Measurements from ENCODE around the gene HERC2. TPM values are rescaled to one million over a fixed set of nuclear protein-coding genes. Genes with fewer than 3 reads are reported as not detected.

Gene HERC2
- total and polyA plus RNA-seq, 4 donors, result 14.6 to 45.4 (median 26.6) TPM

GRCh38 chr15:28107111-28107903, 214.7 kb downstream of the HERC2 start (continued):
- TF ChIP-seq CTCF (IDR thresholded peaks at IDR 0.05; ENCODE audit: low read depth, low read length, missing input control), result no peak

DNA sequence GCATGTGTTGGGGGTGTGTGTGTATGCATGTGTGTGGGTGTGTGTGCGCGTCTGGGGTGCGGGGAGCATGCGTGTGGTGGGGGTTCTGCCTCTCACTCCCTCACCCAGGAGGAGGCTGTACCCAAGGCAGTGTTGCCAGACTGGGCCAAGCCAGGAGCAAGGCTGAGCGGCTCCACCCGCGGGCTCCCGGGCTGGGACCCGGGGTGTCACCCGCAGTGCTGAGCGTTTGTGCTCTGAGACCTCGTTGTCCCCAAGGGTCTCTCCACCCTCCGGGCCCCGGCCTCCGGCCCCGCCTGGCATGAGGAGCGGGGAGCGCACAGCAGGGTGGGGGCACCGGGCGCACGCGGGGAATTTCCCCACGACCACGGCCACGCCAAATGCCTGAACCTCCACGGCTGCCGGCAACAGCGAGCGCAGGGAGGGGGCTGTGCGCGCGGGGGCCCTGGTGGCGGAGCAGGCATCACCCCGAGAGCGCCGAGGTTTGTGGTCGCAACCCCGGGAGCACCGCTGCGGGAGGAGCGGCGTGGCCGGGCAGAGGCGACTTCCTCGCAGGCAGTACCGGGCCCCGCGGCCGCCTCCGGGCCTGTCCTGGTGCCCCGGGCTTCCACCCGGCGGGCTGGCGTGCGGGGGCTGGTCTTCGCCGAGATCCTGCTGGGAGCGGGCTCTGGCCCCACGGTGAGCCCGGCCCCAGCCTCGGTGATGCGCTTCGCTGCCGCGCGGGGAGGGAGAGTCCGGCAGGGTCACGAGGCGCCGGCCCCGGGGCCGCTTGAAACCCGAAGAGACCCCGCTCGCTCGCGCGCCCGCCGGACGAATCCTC, 215.5 kb downstream of the HERC2 start:
- H3K9me3 ChIP-seq (ENCODE audit: control insufficient read depth in 4 of 4, low read length in 3 of 4), result no peaks in the 10 kb centered on the region
- no peaks in the 10 kb centered on the region for H3K27me3 ChIP-seq (ENCODE audit: control insufficient read depth in 4 of 4, insufficient read depth in 4 of 4, low read length in 3 of 4)
- H3K27ac ChIP-seq (ENCODE audit: low read depth in 1 of 2, low read length in 2 of 2), result no peak overlapping the region
- peaks cover 2 to 6% (median 5%) of the 10 kb centered on the region in 4 donors for H3K36me3 ChIP-seq (ENCODE audit: control insufficient read depth in 4 of 4, insufficient read depth in 3 of 4, low read depth in 1 of 4, low read length in 3 of 4)
- H3K4me3 ChIP-seq (ENCODE audit: low read depth in 1 of 3, low read length in 3 of 3), result peak overlapping the region in 2 of 3 donors; percentile 56 to 57
- H3K9ac ChIP-seq (ENCODE audit: low read depth in 1 of 2, low read length in 2 of 2), result no peak overlapping the region
- TF ChIP-seq, protein P1, sequence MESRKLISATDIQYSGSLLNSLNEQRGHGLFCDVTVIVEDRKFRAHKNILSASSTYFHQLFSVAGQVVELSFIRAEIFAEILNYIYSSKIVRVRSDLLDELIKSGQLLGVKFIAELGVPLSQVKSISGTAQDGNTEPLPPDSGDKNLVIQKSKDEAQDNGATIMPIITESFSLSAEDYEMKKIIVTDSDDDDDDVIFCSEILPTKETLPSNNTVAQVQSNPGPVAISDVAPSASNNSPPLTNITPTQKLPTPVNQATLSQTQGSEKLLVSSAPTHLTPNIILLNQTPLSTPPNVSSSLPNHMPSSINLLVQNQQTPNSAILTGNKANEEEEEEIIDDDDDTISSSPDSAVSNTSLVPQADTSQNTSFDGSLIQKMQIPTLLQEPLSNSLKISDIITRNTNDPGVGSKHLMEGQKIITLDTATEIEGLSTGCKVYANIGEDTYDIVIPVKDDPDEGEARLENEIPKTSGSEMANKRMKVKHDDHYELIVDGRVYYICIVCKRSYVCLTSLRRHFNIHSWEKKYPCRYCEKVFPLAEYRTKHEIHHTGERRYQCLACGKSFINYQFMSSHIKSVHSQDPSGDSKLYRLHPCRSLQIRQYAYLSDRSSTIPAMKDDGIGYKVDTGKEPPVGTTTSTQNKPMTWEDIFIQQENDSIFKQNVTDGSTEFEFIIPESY (IDR thresholded peaks at IDR 0.05), result no peak
- DNase-seq (ENCODE audit: low spot score), result no peak
- WGBS, result 7% methylated on average over 81 of the region's 81 CpGs
- peaks cover 13 to 17% (median 15%) of the 10 kb centered on the region in 4 donors for H3K4me1 ChIP-seq (ENCODE audit: control insufficient read depth in 4 of 4, insufficient read depth in 4 of 4, low read length in 3 of 4)

GRCh38 chr15:28105793-28106192, 216.2 kb downstream of the HERC2 start:
- peaks cover 13 to 17% (median 15%) of the 10 kb centered on the region in 4 donors for H3K4me1 ChIP-seq (ENCODE audit: control insufficient read depth in 4 of 4, insufficient read depth in 4 of 4, low read length in 3 of 4)
- no peaks in the 10 kb centered on the region for H3K27me3 ChIP-seq (ENCODE audit: control insufficient read depth in 4 of 4, insufficient read depth in 4 of 4, low read length in 3 of 4)
- H3K27ac ChIP-seq (ENCODE audit: low read depth in 1 of 2, low read length in 2 of 2), result no peak overlapping the region
- no peak overlapping the region for H3K9ac ChIP-seq (ENCODE audit: low read depth in 1 of 2, low read length in 2 of 2)
- no peak for DNase-seq (ENCODE audit: low spot score)
- no peak overlapping the region for H3K4me3 ChIP-seq (ENCODE audit: low read depth in 1 of 3, low read length in 3 of 3)
- H3K36me3 ChIP-seq (ENCODE audit: control insufficient read depth in 4 of 4, insufficient read depth in 3 of 4, low read depth in 1 of 4, low read length in 3 of 4), result peaks cover 0 to 2% (median under 1%) of the 10 kb centered on the region in 4 donors
- WGBS, result 89% methylated on average over 5 of the region's 5 CpGs
- H3K9me3 ChIP-seq (ENCODE audit: control insufficient read depth in 4 of 4, low read length in 3 of 4), result no peaks in the 10 kb centered on the region
- TF ChIP-seq YY1 (IDR thresholded peaks at IDR 0.05), result no peak
- no peak for TF ChIP-seq MAX (IDR thresholded peaks at IDR 0.05)
- no peak for TF ChIP-seq RAD21 (IDR thresholded peaks at IDR 0.05)
- TF ChIP-seq EGR1 (IDR thresholded peaks at IDR 0.05; ENCODE audit: low read depth in 2 of 2), result no peak
- TF ChIP-seq RXRA (IDR thresholded peaks at IDR 0.05), result no peak
- no peak for TF ChIP-seq SP1 (IDR thresholded peaks at IDR 0.05)
- TF ChIP-seq, protein P1 (IDR thresholded peaks at IDR 0.05), result no peak
- TF ChIP-seq FOXA1 (IDR thresholded peaks at IDR 0.05), result no peak
- TF ChIP-seq, protein P2, sequence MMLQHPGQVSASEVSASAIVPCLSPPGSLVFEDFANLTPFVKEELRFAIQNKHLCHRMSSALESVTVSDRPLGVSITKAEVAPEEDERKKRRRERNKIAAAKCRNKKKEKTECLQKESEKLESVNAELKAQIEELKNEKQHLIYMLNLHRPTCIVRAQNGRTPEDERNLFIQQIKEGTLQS (IDR thresholded peaks at IDR 0.05), result no peak
- TF ChIP-seq JUND (IDR thresholded peaks at IDR 0.05), result no peak
- TF ChIP-seq REST (IDR thresholded peaks at IDR 0.05), result no peak
- TF ChIP-seq TAF1 (conservative IDR thresholded peaks at IDR 0.05), result no peak
- TF ChIP-seq CTCF (IDR thresholded peaks at IDR 0.05; ENCODE audit: low read depth, low read length, missing input control), result no peak
- TF ChIP-seq HNF4A (conservative IDR thresholded peaks at IDR 0.05), result no peak
- no peak for TF ChIP-seq FOXA2 (IDR thresholded peaks at IDR 0.05)
